DOHH2 (cell line): ENCODE results near the gene HSPG2.

Experiments used
- H3F3A ChIP-seq: fragments of 200-600 bp; sonication (generic), shearing (Covaris generic); 2 replicates; pipeline ENCODE4 v1.6.0; 2016; ENCODE audit warnings: antibody characterized with exemption, mild to moderate bottlenecking; ENCODE audit not compliant: control insufficient read depth, insufficient read depth
- H3K27ac ChIP-seq: fragments of 200-600 bp; sonication (generic); 2 replicates; pipeline ENCODE4 v1.5.1; 2014; ENCODE audit warnings: low read depth, mild to moderate bottlenecking, low read length, moderate library complexity
- H3K27me3 ChIP-seq: fragments of 200-600 bp; sonication (generic); 2 replicates; pipeline ENCODE4 v1.6.1; 2014; ENCODE audit warnings: mild to moderate bottlenecking, low read length, mixed read lengths; ENCODE audit not compliant: control insufficient read depth
- H3K36me3 ChIP-seq: fragments of 200-600 bp; sonication (generic); 2 replicates; pipeline ENCODE4 v1.6.1; 2014; ENCODE audit warnings: mild to moderate bottlenecking, low read length, moderate library complexity, mixed read lengths; ENCODE audit not compliant: control insufficient read depth
- H3K4me1 ChIP-seq: fragments of 200-600 bp; sonication (generic); 2 replicates; pipeline ENCODE4 v1.6.1; 2014; ENCODE audit warnings: mild to moderate bottlenecking, low read length, mixed read lengths; ENCODE audit not compliant: control insufficient read depth
- H3K4me2 ChIP-seq: fragments of 200-600 bp; sonication (generic); 2 replicates; pipeline ENCODE4 v1.6.0; 2014; ENCODE audit warnings: mild to moderate bottlenecking, low read length, moderate library complexity
- H3K4me3 ChIP-seq: fragments of 200-600 bp; sonication (generic); 2 replicates; pipeline ENCODE4 v1.5.1; 2014; ENCODE audit warnings: mild to moderate bottlenecking, low read length, mixed read lengths
- H3K79me2 ChIP-seq: fragments of 200-600 bp; sonication (generic); 2 replicates; pipeline ENCODE4 v1.6.1; 2014; ENCODE audit warnings: mild to moderate bottlenecking, low read length, mixed read lengths; ENCODE audit not compliant: control insufficient read depth
- H3K9me2 ChIP-seq: fragments of 200-600 bp; sonication (generic); replicated peaks from 2 replicates; pipeline ENCODE4 v1.6.1; 2014; ENCODE audit warnings: mild to moderate bottlenecking, low read length, mixed read lengths; ENCODE audit not compliant: control insufficient read depth
- H3K9me3 ChIP-seq: fragments of 200-600 bp; sonication (generic); 2 replicates; pipeline ENCODE4 v1.6.1; 2014; ENCODE audit warnings: antibody characterized with exemption, low read length, mixed read lengths; ENCODE audit not compliant: control insufficient read depth, insufficient read depth
- H4K20me1 ChIP-seq: fragments of 200-600 bp; sonication (generic); 2 replicates; pipeline ENCODE4 v1.6.0; 2014; ENCODE audit warnings: low read depth, mild to moderate bottlenecking, antibody characterized with exemption, low read length, moderate library complexity; ENCODE audit not compliant: control insufficient read depth, insufficient read depth
- EZH2phosphoT487 ChIP-seq: fragments of 200-600 bp; sonication (generic); IDR thresholded peaks from 2 replicates; pipeline ENCODE4 v1.6.1; 2017; ENCODE audit warnings: borderline replicate concordance, mild to moderate bottlenecking, antibody characterized with exemption, low read length, moderate library complexity, mixed read lengths
- TF ChIP-seq, protein P1 (sequence below): fragments of 200-600 bp; sonication (generic); IDR thresholded peaks from one replicate; pipeline ENCODE4 v1.5.1; 2014; ENCODE audit warnings: antibody characterized with exemption, mild to moderate bottlenecking, low read depth, low read length; ENCODE audit not compliant: poor library complexity, severe bottlenecking

HSPG2 gene

GRCh38 chr1:21891621-21892479, 45.3 kb downstream of the HSPG2 start:
- Histone ChIP-seq H3K9me3 (no peaks in the 10 kb centered on the region), H3K27ac (no peak overlapping the region), H3K79me2 (no peaks in the 10 kb centered on the region), H3K4me1 (no peaks in the 10 kb centered on the region), H3K36me3 (no peaks in the 10 kb centered on the region), H3K27me3 (no peaks in the 10 kb centered on the region), H3F3A (no peaks in the 10 kb centered on the region), H4K20me1 (no peaks in the 10 kb centered on the region; the same call in 1 of the 2 replicates), H3K4me3 (no peak overlapping the region), H3K4me2 (no peak overlapping the region), H3K9me2 (no peaks in the 10 kb centered on the region)
- TF ChIP-seq, protein P1, sequence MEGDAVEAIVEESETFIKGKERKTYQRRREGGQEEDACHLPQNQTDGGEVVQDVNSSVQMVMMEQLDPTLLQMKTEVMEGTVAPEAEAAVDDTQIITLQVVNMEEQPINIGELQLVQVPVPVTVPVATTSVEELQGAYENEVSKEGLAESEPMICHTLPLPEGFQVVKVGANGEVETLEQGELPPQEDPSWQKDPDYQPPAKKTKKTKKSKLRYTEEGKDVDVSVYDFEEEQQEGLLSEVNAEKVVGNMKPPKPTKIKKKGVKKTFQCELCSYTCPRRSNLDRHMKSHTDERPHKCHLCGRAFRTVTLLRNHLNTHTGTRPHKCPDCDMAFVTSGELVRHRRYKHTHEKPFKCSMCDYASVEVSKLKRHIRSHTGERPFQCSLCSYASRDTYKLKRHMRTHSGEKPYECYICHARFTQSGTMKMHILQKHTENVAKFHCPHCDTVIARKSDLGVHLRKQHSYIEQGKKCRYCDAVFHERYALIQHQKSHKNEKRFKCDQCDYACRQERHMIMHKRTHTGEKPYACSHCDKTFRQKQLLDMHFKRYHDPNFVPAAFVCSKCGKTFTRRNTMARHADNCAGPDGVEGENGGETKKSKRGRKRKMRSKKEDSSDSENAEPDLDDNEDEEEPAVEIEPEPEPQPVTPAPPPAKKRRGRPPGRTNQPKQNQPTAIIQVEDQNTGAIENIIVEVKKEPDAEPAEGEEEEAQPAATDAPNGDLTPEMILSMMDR = no peak
- TF ChIP-seq EZH2phosphoT487 = no peak

- Histone ChIP-seq H3K4me2 (no peak overlapping the region), H3F3A (no peaks in the 10 kb centered on the region), H3K4me3 (no peak overlapping the region), H3K79me2 (no peaks in the 10 kb centered on the region), H3K4me1 (no peaks in the 10 kb centered on the region), H4K20me1 (no peaks in the 10 kb centered on the region; the same call in 1 of the 2 replicates), H3K36me3 (no peaks in the 10 kb centered on the region), H3K9me3 (no peaks in the 10 kb centered on the region), H3K27me3 (no peaks in the 10 kb centered on the region), H3K27ac (no peak overlapping the region), H3K9me2 (no peaks in the 10 kb centered on the region)
- TF ChIP-seq, protein P1 = no peak
- no peak for TF ChIP-seq EZH2phosphoT487
Measured at GRCh38 chr1:21891081-21891480, 46.0 kb downstream of the HSPG2 start.

GRCh38 chr1:21888500-21888899, 48.6 kb downstream of the HSPG2 start:
- Histone ChIP-seq H4K20me1 (no peaks in the 10 kb centered on the region), H3K36me3 (no peaks in the 10 kb centered on the region), H3K9me3 (no peaks in the 10 kb centered on the region), H3K9me2 (no peaks in the 10 kb centered on the region), H3K4me1 (no peaks in the 10 kb centered on the region), H3K4me2 (no peak overlapping the region), H3K27ac (no peak overlapping the region), H3F3A (no peaks in the 10 kb centered on the region), H3K4me3 (no peak overlapping the region), H3K27me3 (no peaks in the 10 kb centered on the region), H3K79me2 (no peaks in the 10 kb centered on the region)
- TF ChIP-seq, protein P1 = no peak
- no peak for TF ChIP-seq EZH2phosphoT487
